ENCODE results near the gene DSCAM. TPM values are rescaled to one million over a fixed set of nuclear protein-coding genes. Genes with fewer than 3 reads are reported as not detected.

Gene DSCAM
- total RNA-seq, 8 experiments from 2014 or later: 0.05 to 8.7 (median 4.4) TPM

GRCh38 chr21:40562242-40563002, 284.5 kb downstream of the DSCAM start:
- ATAC-seq (replicated peaks in 6 of 8): peak in 2 of 8 experiments; percentile 12 to 52
- in situ Hi-C loops (cut with MboI; ENCODE audit: low pct_unique_long_range_greater_than_20kb in 2 of 9, low sequenced_read_pairs in 9 of 9, unreplicated experiment in 9 of 9): no loop called here
- peaks cover 0 to 12% of the 10 kb centered on the region in 2 donors for H3K4me1 ChIP-seq (replicated peaks in 1 of 2)
- 20 to 100% (median 86%) methylated on average over 1 to 8 of the region's 9 CpGs; no CpG with 5 or more reads in 1 of the 10 experiments for WGBS, 10 experiments
- H3K4me3 ChIP-seq: no peak overlapping the region
- no peak overlapping the region for H3K27ac ChIP-seq

- no peak overlapping the region for H3K4me3 ChIP-seq
- H3K27ac ChIP-seq: no peak overlapping the region
- in situ Hi-C loops (cut with MboI; ENCODE audit: low pct_unique_long_range_greater_than_20kb in 2 of 9, low sequenced_read_pairs in 9 of 9, unreplicated experiment in 9 of 9): no loop called here
- ATAC-seq (replicated peaks in 6 of 8): no peak
- no peaks in the 10 kb centered on the region for H3K4me1 ChIP-seq (replicated peaks in 1 of 2)
- 0 to 100% methylated on average over 1 of the region's 1 CpG; no CpG with 5 or more reads in 8 of the 10 experiments for WGBS, 10 experiments
These were observed 290.5 kb downstream of the DSCAM start for GRCh38 chr21:40556442-40556968.

- no peak overlapping the region for H3K27ac ChIP-seq
- no peak for ATAC-seq (replicated peaks in 6 of 8)
- H3K4me1 ChIP-seq (replicated peaks in 1 of 2): no peaks in the 10 kb centered on the region
- in situ Hi-C loops (cut with MboI; ENCODE audit: low pct_unique_long_range_greater_than_20kb in 2 of 9, low sequenced_read_pairs in 9 of 9, unreplicated experiment in 9 of 9): no loop called here
- WGBS, 10 experiments: 0 to 100% (median 73%) methylated on average over 1 to 2 of the region's 2 CpGs; no CpG with 5 or more reads in 1 of the 10 experiments
- H3K4me3 ChIP-seq: no peak overlapping the region
These were observed 291.9 kb downstream of the DSCAM start for GRCh38 chr21:40555021-40555528.

DNA sequence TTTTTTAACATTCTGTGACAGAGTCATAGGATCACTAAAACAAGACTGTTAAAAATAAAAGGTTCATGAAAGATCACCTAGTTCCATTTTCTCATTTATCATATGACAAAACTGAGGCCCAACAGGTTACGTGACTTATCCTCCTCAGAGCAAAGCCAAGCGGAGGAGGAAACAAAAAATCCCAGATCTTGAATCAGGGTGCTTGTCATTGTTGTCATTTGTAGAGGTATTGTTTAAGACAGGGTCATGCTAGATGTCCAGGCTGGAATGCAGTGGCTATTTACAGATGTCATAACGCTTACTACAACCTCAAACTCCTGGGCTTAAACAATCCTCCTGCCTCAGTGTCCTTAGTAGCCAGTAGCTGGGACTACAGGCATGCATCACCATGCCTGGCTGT, 293.2 kb downstream of the DSCAM start:
- ATAC-seq (replicated peaks in 6 of 8): no peak

DNA sequence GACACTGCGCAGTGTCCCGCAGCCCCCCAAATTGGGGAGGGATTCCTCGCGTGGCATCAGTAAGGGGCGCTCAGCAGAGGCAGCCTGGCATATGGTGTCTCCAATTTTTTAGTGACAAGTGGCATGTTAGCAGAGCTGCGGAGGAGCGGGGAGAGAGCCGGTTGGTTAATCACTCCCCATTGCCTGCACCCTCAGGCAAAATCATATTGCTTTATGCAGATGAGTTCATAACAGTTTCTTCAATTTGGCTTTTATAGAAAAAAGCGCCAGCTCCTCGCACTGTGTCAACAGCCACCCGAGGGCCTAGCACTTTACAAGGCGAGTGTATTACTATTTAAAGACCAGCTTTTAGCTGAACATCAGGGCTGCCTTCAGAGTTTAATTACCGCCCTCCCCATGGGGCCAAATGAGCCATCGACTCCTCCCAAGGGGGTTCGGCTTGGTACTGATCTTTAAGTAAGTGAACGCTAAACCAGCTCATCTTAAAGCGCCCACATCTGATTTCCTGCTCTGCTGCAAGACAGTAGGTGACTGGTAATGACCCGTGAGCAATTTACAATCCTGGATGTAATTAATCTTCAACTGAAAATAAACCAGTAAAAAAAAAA, 298.9 kb downstream of the DSCAM start:
- 0 to 100% (median 37%) methylated on average over 1 to 12 of the region's 18 CpGs; no CpG with 5 or more reads in 1 of the 10 experiments for WGBS, 10 experiments
- H3K4me3 ChIP-seq: no peak overlapping the region
- H3K4me1 ChIP-seq (replicated peaks in 1 of 2): peaks cover 16 to 20% of the 10 kb centered on the region in 2 donors
- peak in 5 of 8 experiments; percentile 69 to 94 (median 86) for ATAC-seq (replicated peaks in 6 of 8)
- in situ Hi-C loops (cut with MboI; ENCODE audit: low pct_unique_long_range_greater_than_20kb in 2 of 9, low sequenced_read_pairs in 9 of 9, unreplicated experiment in 9 of 9): no loop called here
- H3K27ac ChIP-seq: peak overlapping the region; percentile 16 to 44

More for the DNA sequence above, 293.2 kb downstream of the DSCAM start:
- Histone ChIP-seq H3K27ac (no peak overlapping the region), H3K4me3 (no peak overlapping the region), H3K4me1 (replicated peaks in 1 of 2) (no peaks in the 10 kb centered on the region)
- in situ Hi-C loops (cut with MboI; ENCODE audit: low pct_unique_long_range_greater_than_20kb in 2 of 9, low sequenced_read_pairs in 9 of 9, unreplicated experiment in 9 of 9): no loop called here
- whole genome bisulfite sequencing, 10 experiments: 27 to 100% (median 86%) methylated on average over 1 to 3 of the region's 3 CpGs; no CpG with 5 or more reads in 2 of the 10 experiments

DNA sequence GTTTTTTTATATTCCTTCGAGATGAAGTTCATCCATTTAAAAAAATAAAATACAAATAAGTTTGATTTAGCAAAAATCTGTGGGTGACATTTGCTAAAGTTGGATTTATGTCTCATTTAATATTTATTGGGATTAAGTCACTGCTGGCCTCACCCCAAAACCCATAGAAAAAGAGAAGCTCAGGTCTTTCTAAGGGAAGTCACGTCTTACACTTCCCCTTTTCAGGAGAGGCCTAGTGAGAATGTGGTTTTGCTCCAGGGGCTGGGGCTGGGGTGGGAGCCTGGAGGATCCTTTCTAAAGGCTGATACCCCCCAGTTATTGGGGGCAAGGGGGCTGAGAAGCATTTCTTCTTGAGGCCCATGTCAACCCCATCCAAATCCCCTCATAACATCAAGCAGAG, 300.3 kb downstream of the DSCAM start:
- 0 to 100% (median 77%) methylated on average over 1 to 2 of the region's 2 CpGs; no CpG with 5 or more reads in 2 of the 10 experiments for WGBS, 10 experiments
- ATAC-seq (replicated peaks in 6 of 8): no peak
- no peak overlapping the region for H3K4me3 ChIP-seq
- peaks cover 16 to 20% of the 10 kb centered on the region in 2 donors for H3K4me1 ChIP-seq (replicated peaks in 1 of 2)
- H3K27ac ChIP-seq: peak overlapping the region in 1 of 2 donors; percentile 44
- in situ Hi-C loops (cut with MboI; ENCODE audit: low pct_unique_long_range_greater_than_20kb in 2 of 9, low sequenced_read_pairs in 9 of 9, unreplicated experiment in 9 of 9): no loop called here

- Histone ChIP-seq H3K27ac (no peak overlapping the region), H3K4me1 (replicated peaks in 1 of 2) (peaks cover 0 to 2% of the 10 kb centered on the region in 2 donors), H3K4me3 (no peak overlapping the region)
- in situ Hi-C loops (cut with MboI; ENCODE audit: low pct_unique_long_range_greater_than_20kb in 2 of 9, low sequenced_read_pairs in 9 of 9, unreplicated experiment in 9 of 9): no loop called here
- ATAC-seq (replicated peaks in 6 of 8): no peak
- WGBS, 10 experiments: 7 to 95% (median 78%) methylated on average over 1 to 5 of the region's 6 CpGs; no CpG with 5 or more reads in 2 of the 10 experiments
These were observed 306.7 kb downstream of the DSCAM start for GRCh38 chr21:40540216-40540615.

DNA sequence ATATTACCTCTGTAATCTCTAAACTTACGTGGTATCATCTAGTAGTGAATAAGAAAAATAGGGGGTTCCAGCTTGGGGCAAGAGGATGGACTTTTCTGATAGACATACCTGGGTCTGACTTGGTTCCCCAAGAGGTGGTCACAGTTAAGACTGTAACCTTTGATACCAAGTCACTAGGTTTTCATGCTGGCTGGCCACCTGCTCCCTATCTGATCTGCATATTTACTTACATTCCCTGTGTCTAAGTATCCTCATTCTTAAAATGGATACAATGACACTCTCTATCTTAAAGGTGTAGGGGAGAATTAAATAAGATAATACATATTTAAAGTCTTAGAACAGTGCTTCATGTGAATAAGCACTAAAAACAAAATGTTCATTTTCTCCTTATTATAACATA, 312.1 kb downstream of the DSCAM start:
- peaks cover 4 to 20% of the 10 kb centered on the region in 2 donors for H3K4me1 ChIP-seq (replicated peaks in 1 of 2)
- no peak overlapping the region for H3K4me3 ChIP-seq
- in situ Hi-C loops (cut with MboI; ENCODE audit: low pct_unique_long_range_greater_than_20kb in 2 of 9, low sequenced_read_pairs in 9 of 9, unreplicated experiment in 9 of 9): no loop called here
- H3K27ac ChIP-seq: no peak overlapping the region
- WGBS, 10 experiments: 0 to 100% (median 60%) methylated on average over 1 of the region's 1 CpG; no CpG with 5 or more reads in 4 of the 10 experiments
- no peak for ATAC-seq (replicated peaks in 6 of 8)

- ATAC-seq (replicated peaks in 6 of 8): no peak
- 0 to 86% (median 57%) methylated on average over 1 to 3 of the region's 4 CpGs; no CpG with 5 or more reads in 2 of the 10 experiments for WGBS, 10 experiments
- Histone ChIP-seq H3K27ac (no peak overlapping the region), H3K4me3 (no peak overlapping the region), H3K4me1 (replicated peaks in 1 of 2) (peaks cover 4 to 20% of the 10 kb centered on the region in 2 donors)
- in situ Hi-C loops (cut with MboI; ENCODE audit: low pct_unique_long_range_greater_than_20kb in 2 of 9, low sequenced_read_pairs in 9 of 9, unreplicated experiment in 9 of 9): no loop called here
These were observed 315.4 kb downstream of the DSCAM start for GRCh38 chr21:40531431-40532110.

- Histone ChIP-seq H3K4me3 (no peak overlapping the region), H3K4me1 (replicated peaks in 1 of 2) (peaks cover 4 to 20% of the 10 kb centered on the region in 2 donors), H3K27ac (no peak overlapping the region)
- ATAC-seq (replicated peaks in 6 of 8): no peak
- WGBS, 10 experiments: 7 to 76% (median 36%) methylated on average over 2 to 5 of the region's 10 CpGs; no CpG with 5 or more reads in 6 of the 10 experiments
- in situ Hi-C loops (cut with MboI; ENCODE audit: low pct_unique_long_range_greater_than_20kb in 2 of 9, low sequenced_read_pairs in 9 of 9, unreplicated experiment in 9 of 9): no loop called here
These were observed 315.9 kb downstream of the DSCAM start for GRCh38 chr21:40531016-40531415.

DNA sequence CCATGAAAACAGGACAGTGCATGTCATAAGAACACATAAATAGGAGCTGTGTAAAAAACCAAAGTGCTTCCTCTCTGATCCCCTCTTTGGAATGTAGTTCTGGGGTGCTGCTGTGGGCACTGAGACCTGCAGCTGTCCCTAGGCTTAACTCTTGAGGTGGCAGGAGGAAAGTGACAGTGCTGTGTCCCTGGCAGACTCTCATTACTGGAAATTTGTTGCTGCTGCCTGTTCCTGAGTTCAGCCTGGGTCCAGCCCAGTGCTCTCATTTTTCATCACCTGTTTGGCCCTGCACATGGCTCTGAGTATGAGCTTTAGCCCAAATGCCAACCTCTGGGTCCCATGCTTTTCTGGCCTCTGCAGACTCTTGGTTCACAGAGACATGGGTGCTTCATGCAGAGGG, 329.3 kb downstream of the DSCAM start:
- peaks cover 5% of the 10 kb centered on the region in 2 donors for H3K4me1 ChIP-seq (replicated peaks in 1 of 2)
- no peak for ATAC-seq (replicated peaks in 6 of 8)
- in situ Hi-C loops (cut with MboI; ENCODE audit: low pct_unique_long_range_greater_than_20kb in 2 of 9, low sequenced_read_pairs in 9 of 9, unreplicated experiment in 9 of 9): no loop called here
- H3K4me3 ChIP-seq: no peak overlapping the region
- H3K27ac ChIP-seq: no peak overlapping the region

- no peak overlapping the region for H3K4me3 ChIP-seq
- ATAC-seq (replicated peaks in 6 of 8): peak in 3 of 8 experiments; percentile 29 to 35 (median 32)
- in situ Hi-C loops (cut with MboI; ENCODE audit: low pct_unique_long_range_greater_than_20kb in 2 of 9, low sequenced_read_pairs in 9 of 9, unreplicated experiment in 9 of 9): no loop called here
- H3K4me1 ChIP-seq (replicated peaks in 1 of 2): peaks cover 5% of the 10 kb centered on the region in 2 donors
- 17 to 64% (median 38%) methylated on average over 2 to 8 of the region's 8 CpGs; no CpG with 5 or more reads in 2 of the 10 experiments for whole genome bisulfite sequencing, 10 experiments
- no peak overlapping the region for H3K27ac ChIP-seq
These were observed 330.6 kb downstream of the DSCAM start for GRCh38 chr21:40516335-40516734.
